PC-9 (cell line): Measurements from ENCODE around the gene TMEM271.

Source experiments
- EZH2 ChIP-seq: fragments of 200-600 bp; sonication (generic); IDR thresholded peaks from 2 replicates; pipeline ENCODE4 v1.8.0; 2017; ENCODE audit warnings: antibody characterized with exemption, low read depth
- TF ChIP-seq, protein P1 (sequence below): fragments of 200-600 bp; sonication (generic); conservative IDR thresholded peaks from 2 replicates; pipeline ENCODE4 v1.6.1; 2017; ENCODE audit warnings: mixed run types, antibody characterized with exemption, mild to moderate bottlenecking, moderate library complexity

DNA sequence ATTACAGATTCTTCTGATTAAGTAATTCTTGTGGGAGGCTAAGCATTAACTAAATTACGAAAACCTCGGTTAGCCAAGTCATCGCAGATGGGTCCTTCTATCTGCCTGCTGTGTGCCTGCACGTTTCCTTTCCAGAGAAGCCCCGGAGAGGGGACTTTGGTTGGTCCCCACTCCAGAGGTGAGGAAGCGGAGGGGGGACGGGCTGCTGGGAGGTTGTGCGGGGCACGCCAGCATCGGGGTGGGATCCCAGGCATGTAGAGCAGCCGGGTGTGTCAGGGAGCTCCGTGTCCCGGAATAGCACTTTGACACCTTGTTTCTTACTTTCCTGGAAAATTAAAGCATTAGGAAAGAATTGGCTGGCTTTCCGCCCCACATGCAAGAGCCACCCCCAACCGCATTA lies 50.4 kb downstream of the TMEM271 start:
- TF ChIP-seq, protein P1, sequence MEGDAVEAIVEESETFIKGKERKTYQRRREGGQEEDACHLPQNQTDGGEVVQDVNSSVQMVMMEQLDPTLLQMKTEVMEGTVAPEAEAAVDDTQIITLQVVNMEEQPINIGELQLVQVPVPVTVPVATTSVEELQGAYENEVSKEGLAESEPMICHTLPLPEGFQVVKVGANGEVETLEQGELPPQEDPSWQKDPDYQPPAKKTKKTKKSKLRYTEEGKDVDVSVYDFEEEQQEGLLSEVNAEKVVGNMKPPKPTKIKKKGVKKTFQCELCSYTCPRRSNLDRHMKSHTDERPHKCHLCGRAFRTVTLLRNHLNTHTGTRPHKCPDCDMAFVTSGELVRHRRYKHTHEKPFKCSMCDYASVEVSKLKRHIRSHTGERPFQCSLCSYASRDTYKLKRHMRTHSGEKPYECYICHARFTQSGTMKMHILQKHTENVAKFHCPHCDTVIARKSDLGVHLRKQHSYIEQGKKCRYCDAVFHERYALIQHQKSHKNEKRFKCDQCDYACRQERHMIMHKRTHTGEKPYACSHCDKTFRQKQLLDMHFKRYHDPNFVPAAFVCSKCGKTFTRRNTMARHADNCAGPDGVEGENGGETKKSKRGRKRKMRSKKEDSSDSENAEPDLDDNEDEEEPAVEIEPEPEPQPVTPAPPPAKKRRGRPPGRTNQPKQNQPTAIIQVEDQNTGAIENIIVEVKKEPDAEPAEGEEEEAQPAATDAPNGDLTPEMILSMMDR, result no peak
- no peak for TF ChIP-seq EZH2
